HEK293 (cell line): ENCODE measurements around the gene PTDSS2.

Experiments
- CTCF ChIA-PET: fragments of 350-600 bp; formaldehyde crosslinking; extraction: SDS; loops from one replicate; lab custom pipeline; 2021; ENCODE audit warnings: antibody characterized with exemption; lab: Yijun Ruan, JAX
- POLR2A ChIA-PET: fragments of 300-600 bp; formaldehyde crosslinking; extraction: SDS; loops from one replicate; lab custom pipeline; 2020; ENCODE audit warnings: antibody characterized with exemption, inconsistent platforms; lab: Yijun Ruan, JAX
- H3K27ac ChIP-seq: fragments of 200-500 bp; sonication (Bioruptor generic); 2 replicates; pipeline ENCODE4 v1.5.1; 2014; ENCODE audit warnings: low read depth, low read length, control low read depth, inconsistent platforms; ENCODE audit errors: extremely low read depth
- H3K36me3 ChIP-seq, 2 experiments: fragments of 200-500 bp in 1 of 2; sonication (Bioruptor generic) in 1 of 2; 1 replicate in 1 of 2; 2 replicates in 1 of 2; pipeline ENCODE4 v1.5.1; 2014 to 2017; ENCODE audit warnings: inconsistent platforms in 2 of 2, low read length in 2 of 2; ENCODE audit not compliant: control insufficient read depth in 2 of 2, insufficient read depth in 1 of 2
- H3K4me1 ChIP-seq: fragments of 200-500 bp; sonication (Bioruptor generic); 2 replicates; pipeline ENCODE4 v1.5.1; 2014; ENCODE audit warnings: mild to moderate bottlenecking, low read length, inconsistent platforms; ENCODE audit not compliant: control insufficient read depth, insufficient read depth
- H3K4me3 ChIP-seq: 2 replicates; pipeline ENCODE4 v1.5.1; 2011; ENCODE audit warnings: low read depth, mild to moderate bottlenecking, control low read depth, low read length, moderate library complexity
- H3K9me3 ChIP-seq: fragments of 200-500 bp; sonication (Bioruptor generic); 2 replicates; pipeline ENCODE4 v1.5.1; 2014; ENCODE audit warnings: low read depth, low read length, inconsistent platforms; ENCODE audit not compliant: control insufficient read depth, insufficient read depth
- GLIS2 ChIP-seq: fragments of 450-650 bp; formaldehyde crosslinking; IDR thresholded peaks from 2 replicates; pipeline ENCODE4 v1.5.1; 2016; ENCODE audit warnings: missing biosample characterization, missing genetic modification characterization
- KLF9 ChIP-seq: fragments of 450-650 bp; formaldehyde crosslinking; IDR thresholded peaks from 2 replicates; pipeline ENCODE4 v1.5.1; 2016; ENCODE audit warnings: missing biosample characterization, missing genetic modification characterization, low read depth
- TRIM28 ChIP-seq: IDR thresholded peaks from 2 replicates; pipeline ENCODE4 v1.6.1; 2011; ENCODE audit warnings: low read length, control low read depth, borderline replicate concordance
- ZFHX2 ChIP-seq: fragments of 450-650 bp; formaldehyde crosslinking; conservative IDR thresholded peaks from 2 replicates; pipeline ENCODE4 v1.5.1; 2016; ENCODE audit warnings: missing biosample characterization, missing genetic modification characterization
- ZNF600 ChIP-seq: fragments of 450-650 bp; formaldehyde crosslinking; IDR thresholded peaks from 2 replicates; pipeline ENCODE4 v1.5.1; 2016; ENCODE audit warnings: missing biosample characterization, missing genetic modification characterization
- TF ChIP-seq, protein P1 (sequence below): fragments of 450-650 bp; formaldehyde crosslinking; IDR thresholded peaks from 2 replicates; pipeline ENCODE4 v1.5.1; 2016; ENCODE audit warnings: missing biosample characterization, missing genetic modification characterization

Gene PTDSS2

DNA sequence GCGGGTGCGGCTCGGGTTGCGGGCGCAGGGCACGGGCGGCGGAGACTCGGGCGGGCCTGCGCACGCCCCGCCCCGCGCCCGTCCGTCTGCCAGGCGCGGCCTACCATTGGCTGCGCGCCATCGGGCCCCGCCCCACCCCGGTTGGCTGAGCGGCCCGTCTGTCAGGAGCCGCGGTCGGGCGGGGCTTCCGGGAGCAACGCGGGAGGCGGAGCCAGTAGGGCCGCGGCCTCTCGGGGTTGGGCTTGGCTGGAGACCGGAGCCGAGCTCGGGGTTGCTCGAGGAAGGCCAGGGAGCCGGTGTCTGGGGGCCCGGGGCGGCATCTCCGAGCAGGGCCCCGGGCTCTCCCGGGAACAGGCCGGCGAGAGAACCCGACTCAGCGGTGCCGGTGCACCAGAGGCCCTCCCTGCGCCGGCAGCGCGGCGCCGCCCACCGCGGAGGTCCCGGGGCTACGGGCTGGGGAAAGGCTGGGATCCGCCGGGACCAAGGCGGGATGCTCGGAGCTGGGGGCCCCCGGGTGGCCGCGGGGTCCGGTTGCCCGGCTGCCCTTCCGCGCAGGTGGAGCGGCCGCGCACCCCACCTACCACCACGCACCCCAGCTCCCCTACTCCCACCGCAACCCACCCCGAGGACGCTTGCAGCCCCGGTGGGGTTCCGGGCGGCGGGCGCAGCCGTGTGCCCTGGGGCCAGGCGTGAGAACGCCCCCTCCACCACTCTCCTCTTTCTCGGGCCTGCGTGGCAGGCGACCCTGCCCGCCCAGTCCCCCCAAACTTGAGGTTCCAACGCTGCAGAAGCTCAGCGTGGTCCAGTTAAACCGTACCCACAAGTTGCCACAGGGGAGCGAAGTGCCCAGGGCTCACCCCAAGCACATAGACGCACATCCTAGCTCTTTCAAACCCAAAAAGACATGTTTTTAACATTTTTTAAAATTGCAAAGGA, 85.7 kb downstream of the PTDSS2 start, which contains the start of gene HRAS (continued):
- TF ChIP-seq, protein P1, sequence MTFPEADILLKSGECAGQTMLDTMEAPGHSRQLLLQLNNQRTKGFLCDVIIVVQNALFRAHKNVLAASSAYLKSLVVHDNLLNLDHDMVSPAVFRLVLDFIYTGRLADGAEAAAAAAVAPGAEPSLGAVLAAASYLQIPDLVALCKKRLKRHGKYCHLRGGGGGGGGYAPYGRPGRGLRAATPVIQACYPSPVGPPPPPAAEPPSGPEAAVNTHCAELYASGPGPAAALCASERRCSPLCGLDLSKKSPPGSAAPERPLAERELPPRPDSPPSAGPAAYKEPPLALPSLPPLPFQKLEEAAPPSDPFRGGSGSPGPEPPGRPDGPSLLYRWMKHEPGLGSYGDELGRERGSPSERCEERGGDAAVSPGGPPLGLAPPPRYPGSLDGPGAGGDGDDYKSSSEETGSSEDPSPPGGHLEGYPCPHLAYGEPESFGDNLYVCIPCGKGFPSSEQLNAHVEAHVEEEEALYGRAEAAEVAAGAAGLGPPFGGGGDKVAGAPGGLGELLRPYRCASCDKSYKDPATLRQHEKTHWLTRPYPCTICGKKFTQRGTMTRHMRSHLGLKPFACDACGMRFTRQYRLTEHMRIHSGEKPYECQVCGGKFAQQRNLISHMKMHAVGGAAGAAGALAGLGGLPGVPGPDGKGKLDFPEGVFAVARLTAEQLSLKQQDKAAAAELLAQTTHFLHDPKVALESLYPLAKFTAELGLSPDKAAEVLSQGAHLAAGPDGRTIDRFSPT (tag by site-specific recombination): peak; percentile 65
- TF ChIP-seq, all 188 proteins: peak for 25

DNA sequence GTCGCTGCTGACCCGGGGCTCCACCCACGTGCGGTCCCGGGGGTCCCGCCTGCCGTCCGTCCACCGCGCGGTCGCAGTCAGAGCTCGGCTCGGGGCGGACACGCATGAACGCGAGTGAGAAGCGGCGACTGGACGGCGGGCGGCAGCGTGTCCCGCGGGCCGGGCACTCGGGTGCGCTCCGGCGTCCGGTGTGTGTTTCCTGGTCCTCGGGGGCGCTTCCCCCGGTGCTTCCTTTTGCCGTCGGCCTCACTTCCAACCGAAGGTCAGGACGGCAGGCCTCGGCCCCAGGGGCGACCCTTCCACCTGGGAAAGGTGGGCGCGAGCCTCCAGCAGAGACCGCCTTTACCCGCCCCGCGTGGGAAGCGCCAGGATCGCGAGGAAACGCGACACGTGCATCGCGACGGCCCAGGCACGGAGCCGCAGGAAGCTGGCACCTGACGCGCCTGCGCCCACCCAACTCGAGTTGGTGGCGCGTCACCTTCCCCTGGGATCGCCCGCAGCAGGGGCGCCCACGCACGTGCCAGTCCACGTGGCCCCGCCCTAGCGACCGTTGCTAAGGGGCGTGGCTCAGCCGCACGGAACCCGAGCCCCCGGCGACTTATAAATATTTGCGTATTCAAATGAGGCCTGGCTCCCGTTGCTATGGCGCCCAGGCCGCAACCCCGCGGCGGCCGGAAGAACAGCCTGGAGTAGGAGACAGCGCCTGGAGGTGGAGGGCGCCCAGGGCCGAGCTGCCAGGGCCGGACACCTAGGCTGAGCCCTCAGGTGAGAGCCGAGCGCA, 87.0 kb downstream of the PTDSS2 start, which contains the start of gene LRRC56:
Gene LRRC56, plus strand, starts transcription at position 687 of the 781 bp plus-strand sequence. CDS start 3,158 bp downstream, outside the sequence.
- CTCF ChIA-PET: interaction anchor here (0.7 kb wide), 1 partner anchor 17 kb away, joined by 3 read pairs; no protein-coding TSS in a partner anchor
- H3K9me3 ChIP-seq: no peaks in the 10 kb centered on the region
- TF ChIP-seq TRIM28 (no peak), ZFHX2 (tag by site-specific recombination) (0 out of 2 replicates have a peak, but pooled peaks have one; percentile 6)
- TF ChIP-seq, all 188 proteins: peak for 1
- H3K4me3 ChIP-seq: peak within 1 kb of the TSS; percentile 20
- no peaks in the 10 kb centered on the region for H3K4me1 ChIP-seq
- POLR2A ChIA-PET: interaction anchor here (1.6 kb wide), 1 partner anchor 39 kb away, joined by 9 read pairs; the partner anchor contains the start of gene PHRF1
- H3K36me3 ChIP-seq: peaks cover 0 to 23% of the 10 kb centered on the region in 2 experiments; a peak in 1 of 3 replicates
- no peak within 1 kb of the TSS; the same call in 1 of the 2 replicates for H3K27ac ChIP-seq

DNA sequence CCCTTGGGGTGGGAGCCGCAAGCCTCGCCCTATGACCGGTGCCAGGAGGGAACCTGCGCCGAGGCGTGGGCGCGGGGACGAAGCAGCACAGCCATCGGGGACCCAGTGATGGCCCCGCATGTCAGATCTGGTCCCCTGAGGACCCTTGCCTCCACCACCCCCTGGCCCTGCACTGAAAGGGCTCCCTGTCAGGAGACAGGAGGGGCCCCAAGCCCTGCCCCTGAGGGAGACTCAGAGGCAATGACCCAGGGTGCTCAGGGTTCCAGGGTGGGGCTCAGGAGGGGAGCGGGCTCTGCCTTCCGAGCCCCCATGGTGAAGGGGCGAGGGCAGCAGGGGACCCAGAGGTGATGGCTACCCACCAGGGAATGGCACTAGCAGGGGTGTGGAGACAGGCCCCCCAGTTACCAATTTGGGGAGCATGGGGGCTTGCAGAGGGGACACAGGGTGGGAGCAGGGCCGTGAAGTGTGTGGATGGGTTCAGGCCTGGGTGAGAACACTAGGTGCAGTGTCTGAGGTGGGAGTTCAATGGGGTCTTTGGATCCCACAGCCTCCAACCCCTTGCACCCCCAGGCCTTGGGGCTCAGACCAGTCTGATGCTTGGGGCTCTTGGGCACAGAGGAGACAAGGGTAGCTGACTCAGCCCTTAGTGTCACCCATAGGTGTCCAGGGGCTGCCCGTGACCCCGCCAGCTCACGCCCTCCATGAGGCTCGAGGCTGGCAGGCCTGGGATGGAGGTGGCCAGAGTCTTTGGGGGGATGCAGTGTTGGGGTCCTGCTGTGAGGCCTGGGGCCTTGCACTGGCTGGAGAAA, 87.7 kb downstream of the PTDSS2 start:
- Histone ChIP-seq H3K27ac (no peak overlapping the region), H3K36me3 (peaks cover 0 to 16% of the 10 kb centered on the region in 2 experiments; a peak in 1 of 3 replicates), H3K4me1 (no peaks in the 10 kb centered on the region), H3K9me3 (no peaks in the 10 kb centered on the region), H3K4me3 (peak overlapping the region; percentile 20)
- no peak for TF ChIP-seq ZNF600 (tag by site-specific recombination)
- TF ChIP-seq GLIS2 (tag by site-specific recombination): peak; percentile 36; the same call in 1 of the 2 replicates
- ChIA-PET CTCF (interaction anchor here (1.3 kb wide), 1 partner anchor 17 kb away, joined by 3 read pairs; no protein-coding TSS in a partner anchor), POLR2A (no interaction called here)

DNA sequence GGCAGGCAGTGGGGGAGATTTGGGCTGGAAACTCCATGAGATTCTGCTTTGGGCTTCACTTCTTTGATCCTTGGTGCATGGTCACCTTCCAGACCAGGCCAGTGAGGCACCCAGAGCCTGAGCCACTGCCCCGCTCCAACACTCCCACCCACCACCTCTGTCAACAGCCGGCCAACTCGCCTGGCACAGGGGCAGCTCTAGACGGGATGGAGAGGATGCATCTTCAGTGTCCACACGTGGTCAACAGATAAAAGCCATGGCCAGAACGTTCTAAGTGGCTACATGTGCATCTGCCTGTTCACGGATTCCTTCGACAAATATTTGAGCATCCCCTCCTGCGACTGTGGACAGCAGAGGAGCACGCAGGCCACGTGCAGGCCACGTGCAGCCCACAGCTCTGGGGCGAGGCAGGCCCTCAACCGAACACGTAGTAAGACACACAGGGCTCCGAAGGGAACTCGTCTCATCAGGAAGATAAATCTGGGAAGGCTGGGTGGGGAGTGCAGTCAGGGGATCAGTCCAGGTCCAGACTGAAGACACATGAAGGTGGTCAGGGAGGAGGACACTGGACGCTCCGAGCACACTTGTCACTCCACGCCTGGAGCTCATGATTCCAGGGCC, 88.5 kb downstream of the PTDSS2 start:
- no peaks in the 10 kb centered on the region for H3K9me3 ChIP-seq
- H3K27ac ChIP-seq: no peak overlapping the region
- H3K4me3 ChIP-seq: no peak overlapping the region
- POLR2A ChIA-PET: interaction anchor here (0.7 kb wide), 1 partner anchor 24 kb away, joined by 4 read pairs; no protein-coding TSS in a partner anchor
- H3K36me3 ChIP-seq: peaks cover 0 to 8% of the 10 kb centered on the region in 2 experiments; a peak in 1 of 3 replicates
- CTCF ChIA-PET: interaction anchor here (1.3 kb wide), 1 partner anchor 16 kb away, joined by 3 read pairs; no protein-coding TSS in a partner anchor
- H3K4me1 ChIP-seq: no peaks in the 10 kb centered on the region
- no peak for TF ChIP-seq KLF9 (tag by site-specific recombination)
- TF ChIP-seq ZNF600 (tag by site-specific recombination): 0 out of 2 replicates have a peak, but pooled peaks have one; percentile 12
